A549 (cell line): ENCODE data around the gene ARID5A. TPM values are rescaled to one million over a fixed set of nuclear protein-coding genes. Genes with fewer than 3 reads are reported as not detected.

Source experiments
- ATAC-seq, 2 experiments: fragments of 200-7000 bp in 1 of 2; fragments of >200 bp in 1 of 2; cut with Nextera tagmentation in 1 of 2; cut with Tn5 transposase in 1 of 2; 3 replicates each; pipeline versions ENCODE4 v1.8.0 to v1.9.1; 2018 to 2020; ENCODE audit warnings: mild to moderate bottlenecking in 1 of 2, moderate library complexity in 1 of 2
- CTCF ChIA-PET: fragments of 300-600 bp; sonication (Branson Sonifier 250); formaldehyde crosslinking; extraction: SDS; loops from one replicate; lab custom pipeline; 2021; ENCODE audit warnings: antibody characterized with exemption, inconsistent platforms; lab: Yijun Ruan, JAX
- POLR2A ChIA-PET: fragments of 350-600 bp; formaldehyde crosslinking; extraction: SDS; loops from one replicate; lab custom pipeline; 2021; ENCODE audit warnings: antibody characterized with exemption, inconsistent platforms; lab: Yijun Ruan, JAX
- DNase-seq, 2 experiments: peaks; one replicate each; pipeline versions ENCODE4 v3.0.0 to v3.0.0-alpha.2; 2011 to 2016; ENCODE audit warnings: low read depth in 1 of 2, low spot score in 1 of 2
- FAIRE-seq: peaks from 2 replicates; lab custom pipeline; 2011; peaks lifted over from hg19 to GRCh38; lab: Jason Lieb, UNC
- H3K27ac ChIP-seq, 2 experiments: fragments of >200 bp; sonication (Bioruptor Twin); formaldehyde crosslinking; 3 replicates each; pipeline ENCODE4 v1.5.1; 2016 to 2017
- H3K4me1 ChIP-seq: fragments of >200 bp; sonication (Bioruptor Twin); formaldehyde crosslinking; 3 replicates; pipeline ENCODE4 v1.6.1; 2016
- H3K4me2 ChIP-seq: fragments of >200 bp; sonication (Bioruptor Twin); formaldehyde crosslinking; 3 replicates; pipeline ENCODE4 v1.6.1; 2016
- H3K4me3 ChIP-seq: fragments of >200 bp; sonication (Bioruptor Twin); formaldehyde crosslinking; 3 replicates; pipeline ENCODE4 v1.5.1; 2016
- H3K9me3 ChIP-seq: fragments of >200 bp; sonication (Bioruptor Twin); formaldehyde crosslinking; 3 replicates; pipeline ENCODE4 v1.6.1; 2016
- BHLHE40 ChIP-seq: IDR thresholded peaks from 2 replicates; pipeline ENCODE4 v1.6.1; 2012; ENCODE audit warnings: low read depth, low read length, inconsistent platforms
- CBX2 ChIP-seq: fragments of 200-600 bp; sonication (generic); IDR thresholded peaks from 2 replicates; pipeline ENCODE4 v1.6.1; 2016; ENCODE audit warnings: low read depth, mild to moderate bottlenecking, borderline replicate concordance
- CEBPB ChIP-seq, 2 experiments: fragments of >200 bp in 1 of 2; sonication (Bioruptor Twin) in 1 of 2; formaldehyde crosslinking in 1 of 2; IDR thresholded peaks; 2 replicates each; pipeline ENCODE4 v1.6.1; 2012 to 2016
- CHD2 ChIP-seq: fragments of 150-350 bp; IDR thresholded peaks from 2 replicates; pipeline ENCODE4 v1.6.1; 2014; ENCODE audit warnings: low read length; ENCODE audit not compliant: partially characterized antibody
- EHF ChIP-seq: fragments of 250-450 bp; sonication (Bioruptor Pico); IDR thresholded peaks from 2 replicates; pipeline ENCODE4 v1.5.0; 2020; ENCODE audit warnings: mild to moderate bottlenecking
- EP300 ChIP-seq, 2 experiments: fragments of >200 bp; sonication (Bioruptor Twin); formaldehyde crosslinking; IDR thresholded peaks; 2 replicates in 1 of 2; 3 replicates in 1 of 2; pipeline ENCODE4 v1.6.1; 2016 to 2017
- ESRRA ChIP-seq: fragments of 150-350 bp; IDR thresholded peaks from 2 replicates; pipeline ENCODE4 v1.6.1; 2014; ENCODE audit warnings: mild to moderate bottlenecking, low read length, borderline replicate concordance
- HDAC2 ChIP-seq: fragments of 200-600 bp; sonication (generic); IDR thresholded peaks from 2 replicates; pipeline ENCODE4 v1.6.1; 2016
- HOXB13 ChIP-seq: fragments of 250-450 bp; sonication (Bioruptor Pico); IDR thresholded peaks from 2 replicates; pipeline ENCODE4 v1.5.0; 2020; ENCODE audit warnings: low read depth, mild to moderate bottlenecking, moderate library complexity
- KDM5A ChIP-seq: fragments of 200-600 bp; sonication (generic); IDR thresholded peaks from 2 replicates; pipeline ENCODE4 v1.6.1; 2016; ENCODE audit warnings: antibody characterized with exemption, mild to moderate bottlenecking
- MYC ChIP-seq: IDR thresholded peaks from 2 replicates; pipeline ENCODE4 v1.6.1; 2012; ENCODE audit warnings: mild to moderate bottlenecking, inconsistent platforms, low read length, improper control_type of control experiment, borderline replicate concordance
- NPAS2 ChIP-seq: fragments of 250-450 bp; sonication (Bioruptor Pico); IDR thresholded peaks from 2 replicates; pipeline ENCODE4 v1.8.0; 2022; ENCODE audit warnings: mild to moderate bottlenecking, moderate library complexity, borderline replicate concordance
- PHF8 ChIP-seq: fragments of 200-600 bp; sonication (generic); IDR thresholded peaks from 2 replicates; pipeline ENCODE4 v1.6.1; 2016; ENCODE audit warnings: low read depth, mild to moderate bottlenecking, antibody characterized with exemption, moderate library complexity, borderline replicate concordance
- RAD21 ChIP-seq, 2 experiments: fragments of >200 bp in 1 of 2; sonication (Bioruptor Twin) in 1 of 2; formaldehyde crosslinking in 1 of 2; IDR thresholded peaks in 1 of 2; conservative IDR thresholded peaks in 1 of 2; 2 replicates in 1 of 2; 3 replicates in 1 of 2; pipeline ENCODE4 v1.6.1; 2012 to 2018; ENCODE audit warnings: inconsistent platforms in 1 of 2
- RFX5 ChIP-seq: fragments of 450-650 bp; IDR thresholded peaks from 2 replicates; pipeline ENCODE4 v1.7.1; 2014; ENCODE audit warnings: antibody characterized with exemption, mild to moderate bottlenecking, moderate library complexity
- RNF2 ChIP-seq: fragments of 200-600 bp; sonication (generic); IDR thresholded peaks from 2 replicates; pipeline ENCODE4 v1.6.1; 2016; ENCODE audit warnings: low read depth, mild to moderate bottlenecking, antibody characterized with exemption, moderate library complexity, borderline replicate concordance
- SREBF2 ChIP-seq: fragments of 450-650 bp; IDR thresholded peaks from 2 replicates; pipeline ENCODE4 v1.6.1; 2014; ENCODE audit warnings: mild to moderate bottlenecking, moderate library complexity
- ZC3H11A ChIP-seq: fragments of 450-650 bp; IDR thresholded peaks from 2 replicates; pipeline ENCODE4 v1.6.1; 2014; ENCODE audit warnings: antibody characterized with exemption, mild to moderate bottlenecking
- ZSCAN20 ChIP-seq: fragments of 250-450 bp; sonication (Bioruptor Pico); IDR thresholded peaks from 2 replicates; pipeline ENCODE4 v1.8.0; 2022; ENCODE audit warnings: mild to moderate bottlenecking, moderate library complexity
- WGBS: methylation state at CpG from one replicate; pipeline ENCODE4 v1.1.6; 2017; ENCODE audit errors: missing lambda C conversion rate; 5-methylcytosine and 5-hydroxymethylcytosine counted together
- polyA plus RNA-seq, 4 experiments: library from polyadenylated mRNA; depleted of rRNA in 3 of 4; stranded (reverse); fragments of >200 nt; fragmentation: RNase III in 1 of 4; extraction: RNeasy Plus Mini Kit Qiagen cat#74134 plus additional on column Dnase treatment in 1 of 4; gene quantifications; 2 replicates in 3 of 4; 3 replicates in 1 of 4; pipeline ENCODE4 v1.2.3, GENCODE V29; 2011 to 2017
- TF ChIP-seq, protein P1 (sequence below): fragments of 250-450 bp; sonication (Bioruptor Pico); IDR thresholded peaks from 2 replicates; pipeline ENCODE4 v1.5.0; 2021; ENCODE audit warnings: mild to moderate bottlenecking, moderate library complexity, borderline replicate concordance
- TF ChIP-seq, protein P2 (sequence below): fragments of >200 bp; sonication (Bioruptor Twin); formaldehyde crosslinking; IDR thresholded peaks from 3 replicates; pipeline ENCODE4 v1.5.1; 2016
- TF ChIP-seq, protein P3 (sequence below): fragments of >200 bp; sonication (Bioruptor Twin); formaldehyde crosslinking; IDR thresholded peaks from 2 replicates; pipeline ENCODE4 v1.6.1; 2016
- TF ChIP-seq, protein P4 (sequence below): IDR thresholded peaks from 2 replicates; pipeline ENCODE4 v1.6.1; 2012
- TF ChIP-seq, protein P5 (sequence below): fragments of >200 bp; sonication (Bioruptor Twin); formaldehyde crosslinking; IDR thresholded peaks from 3 replicates; pipeline ENCODE4 v1.6.1; 2016
- TF ChIP-seq, protein P6 (sequence below): fragments of 200-600 bp; sonication (generic); IDR thresholded peaks from 2 replicates; pipeline ENCODE4 v1.6.1; 2016; ENCODE audit warnings: antibody characterized with exemption, mild to moderate bottlenecking, moderate library complexity

ARID5A gene
- polyA plus RNA-seq, 2 of the 4 experiments (the other 2 are of a cell fraction) = 1.2 to 4.4 TPM

DNA sequence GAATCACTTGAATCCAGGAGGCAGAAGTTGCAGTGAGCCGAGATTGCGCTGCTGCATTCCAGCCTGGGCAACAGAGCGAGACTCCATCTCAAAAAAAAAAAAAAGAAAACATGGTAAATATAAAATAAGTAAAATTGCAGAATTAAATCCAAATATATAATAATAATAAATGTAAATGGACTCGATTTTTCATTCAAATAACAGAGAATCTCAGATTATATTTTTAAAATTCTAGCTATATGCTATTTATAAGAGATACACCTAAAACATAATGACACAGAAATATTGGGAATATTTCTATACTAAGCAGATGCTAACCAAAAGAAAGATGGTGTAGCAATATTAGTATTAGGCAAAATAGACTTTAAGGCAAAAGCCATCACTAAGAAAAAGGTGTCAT, 16.3 kb upstream of the ARID5A start:
- ChIA-PET POLR2A (no interaction called here), CTCF (interaction anchor here (0.7 to 7.2 kb wide), 2 partner anchors 11 to 164 kb away, joined by 3 to 51 read pairs; no protein-coding TSS in a partner anchor)
- Histone ChIP-seq H3K4me1 (no peaks in the 10 kb centered on the region), H3K27ac (no peak overlapping the region), H3K4me3 (no peak overlapping the region), H3K4me2 (no peak overlapping the region), H3K9me3 (peaks cover 30% of the 10 kb centered on the region)
- FAIRE-seq (no peak), DNase-seq (no peak), ATAC-seq (no peak)
- 65% methylated on average over 4 of the region's 4 CpGs for WGBS
- TF ChIP-seq, protein P1, sequence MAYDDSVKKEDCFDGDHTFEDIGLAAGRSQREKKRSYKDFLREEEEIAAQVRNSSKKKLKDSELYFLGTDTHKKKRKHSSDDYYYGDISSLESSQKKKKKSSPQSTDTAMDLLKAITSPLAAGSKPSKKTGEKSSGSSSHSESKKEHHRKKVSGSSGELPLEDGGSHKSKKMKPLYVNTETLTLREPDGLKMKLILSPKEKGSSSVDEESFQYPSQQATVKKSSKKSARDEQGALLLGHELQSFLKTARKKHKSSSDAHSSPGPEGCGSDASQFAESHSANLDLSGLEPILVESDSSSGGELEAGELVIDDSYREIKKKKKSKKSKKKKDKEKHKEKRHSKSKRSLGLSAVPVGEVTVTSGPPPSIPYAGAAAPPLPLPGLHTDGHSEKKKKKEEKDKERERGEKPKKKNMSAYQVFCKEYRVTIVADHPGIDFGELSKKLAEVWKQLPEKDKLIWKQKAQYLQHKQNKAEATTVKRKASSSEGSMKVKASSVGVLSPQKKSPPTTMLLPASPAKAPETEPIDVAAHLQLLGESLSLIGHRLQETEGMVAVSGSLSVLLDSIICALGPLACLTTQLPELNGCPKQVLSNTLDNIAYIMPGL = no peak
- TF ChIP-seq, protein P2, sequence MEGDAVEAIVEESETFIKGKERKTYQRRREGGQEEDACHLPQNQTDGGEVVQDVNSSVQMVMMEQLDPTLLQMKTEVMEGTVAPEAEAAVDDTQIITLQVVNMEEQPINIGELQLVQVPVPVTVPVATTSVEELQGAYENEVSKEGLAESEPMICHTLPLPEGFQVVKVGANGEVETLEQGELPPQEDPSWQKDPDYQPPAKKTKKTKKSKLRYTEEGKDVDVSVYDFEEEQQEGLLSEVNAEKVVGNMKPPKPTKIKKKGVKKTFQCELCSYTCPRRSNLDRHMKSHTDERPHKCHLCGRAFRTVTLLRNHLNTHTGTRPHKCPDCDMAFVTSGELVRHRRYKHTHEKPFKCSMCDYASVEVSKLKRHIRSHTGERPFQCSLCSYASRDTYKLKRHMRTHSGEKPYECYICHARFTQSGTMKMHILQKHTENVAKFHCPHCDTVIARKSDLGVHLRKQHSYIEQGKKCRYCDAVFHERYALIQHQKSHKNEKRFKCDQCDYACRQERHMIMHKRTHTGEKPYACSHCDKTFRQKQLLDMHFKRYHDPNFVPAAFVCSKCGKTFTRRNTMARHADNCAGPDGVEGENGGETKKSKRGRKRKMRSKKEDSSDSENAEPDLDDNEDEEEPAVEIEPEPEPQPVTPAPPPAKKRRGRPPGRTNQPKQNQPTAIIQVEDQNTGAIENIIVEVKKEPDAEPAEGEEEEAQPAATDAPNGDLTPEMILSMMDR = no peak
- no peak for TF ChIP-seq BHLHE40
- TF ChIP-seq, protein P3, sequence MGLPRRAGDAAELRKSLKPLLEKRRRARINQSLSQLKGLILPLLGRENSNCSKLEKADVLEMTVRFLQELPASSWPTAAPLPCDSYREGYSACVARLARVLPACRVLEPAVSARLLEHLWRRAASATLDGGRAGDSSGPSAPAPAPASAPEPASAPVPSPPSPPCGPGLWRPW = no peak
- TF ChIP-seq RAD21 (conservative IDR thresholded peaks at IDR 0.05 in 1 of 2, IDR thresholded peaks at IDR 0.05 in 1 of 2) = no peak
- TF ChIP-seq PHF8 = no peak
- TF ChIP-seq RFX5 = no peak
- no peak for TF ChIP-seq EHF (CRISPR knock-in tag)
- TF ChIP-seq, protein P4, sequence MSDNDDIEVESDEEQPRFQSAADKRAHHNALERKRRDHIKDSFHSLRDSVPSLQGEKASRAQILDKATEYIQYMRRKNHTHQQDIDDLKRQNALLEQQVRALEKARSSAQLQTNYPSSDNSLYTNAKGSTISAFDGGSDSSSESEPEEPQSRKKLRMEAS = no peak
- no peak for TF ChIP-seq MYC
- no peak for TF ChIP-seq CBX2

DNA sequence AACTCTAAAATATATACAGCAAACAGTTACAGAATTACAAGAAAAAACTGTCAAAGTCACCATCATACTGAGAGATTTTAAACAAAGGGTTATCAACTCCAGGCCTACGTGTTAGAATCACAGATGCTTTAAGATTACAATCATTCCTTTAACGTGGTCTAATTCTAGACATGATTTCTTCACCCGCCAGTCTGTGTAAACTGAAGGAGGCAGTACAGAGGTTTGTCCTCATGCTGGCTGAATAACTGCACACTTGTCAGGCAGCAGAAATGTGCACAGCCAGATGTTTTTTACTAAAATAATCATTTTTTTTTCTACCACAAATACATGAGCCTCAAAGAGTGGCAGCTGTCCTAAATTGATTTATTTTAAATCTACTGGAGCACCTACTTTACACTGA, 15.9 kb upstream of the ARID5A start:
- 55% methylated on average over 3 of the region's 3 CpGs for WGBS
- CTCF ChIA-PET = interaction anchor here (0.7 to 7.2 kb wide), 2 partner anchors 11 to 164 kb away, joined by 3 to 51 read pairs; no protein-coding TSS in a partner anchor
- no peak overlapping the region for H3K27ac ChIP-seq
- FAIRE-seq = no peak
- H3K9me3 ChIP-seq = peaks cover 30% of the 10 kb centered on the region
- no peak for ATAC-seq
- no peaks in the 10 kb centered on the region for H3K4me1 ChIP-seq
- no peak for DNase-seq
- no peak overlapping the region for H3K4me2 ChIP-seq
- no peak overlapping the region for H3K4me3 ChIP-seq
- POLR2A ChIA-PET = no interaction called here
- TF ChIP-seq ZC3H11A = no peak
- no peak for TF ChIP-seq ESRRA
- no peak for TF ChIP-seq SREBF2
- TF ChIP-seq, protein P5, sequence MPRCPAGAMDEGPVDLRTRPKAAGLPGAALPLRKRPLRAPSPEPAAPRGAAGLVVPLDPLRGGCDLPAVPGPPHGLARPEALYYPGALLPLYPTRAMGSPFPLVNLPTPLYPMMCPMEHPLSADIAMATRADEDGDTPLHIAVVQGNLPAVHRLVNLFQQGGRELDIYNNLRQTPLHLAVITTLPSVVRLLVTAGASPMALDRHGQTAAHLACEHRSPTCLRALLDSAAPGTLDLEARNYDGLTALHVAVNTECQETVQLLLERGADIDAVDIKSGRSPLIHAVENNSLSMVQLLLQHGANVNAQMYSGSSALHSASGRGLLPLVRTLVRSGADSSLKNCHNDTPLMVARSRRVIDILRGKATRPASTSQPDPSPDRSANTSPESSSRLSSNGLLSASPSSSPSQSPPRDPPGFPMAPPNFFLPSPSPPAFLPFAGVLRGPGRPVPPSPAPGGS = no peak
- TF ChIP-seq, protein P2 = no peak
- TF ChIP-seq EP300 (IDR thresholded peaks at IDR 0.05) = no peak
- no peak for TF ChIP-seq RNF2
- no peak for TF ChIP-seq HDAC2
- TF ChIP-seq CBX2 = no peak
- TF ChIP-seq MYC = no peak
- TF ChIP-seq NPAS2 (CRISPR knock-in tag) = no peak
- TF ChIP-seq CEBPB (IDR thresholded peaks at IDR 0.05) = no peak
- TF ChIP-seq KDM5A = no peak
- no peak for TF ChIP-seq ZSCAN20 (CRISPR knock-in tag)
- TF ChIP-seq BHLHE40 = no peak
- no peak for TF ChIP-seq HOXB13 (CRISPR knock-in tag)
- TF ChIP-seq, protein P6, sequence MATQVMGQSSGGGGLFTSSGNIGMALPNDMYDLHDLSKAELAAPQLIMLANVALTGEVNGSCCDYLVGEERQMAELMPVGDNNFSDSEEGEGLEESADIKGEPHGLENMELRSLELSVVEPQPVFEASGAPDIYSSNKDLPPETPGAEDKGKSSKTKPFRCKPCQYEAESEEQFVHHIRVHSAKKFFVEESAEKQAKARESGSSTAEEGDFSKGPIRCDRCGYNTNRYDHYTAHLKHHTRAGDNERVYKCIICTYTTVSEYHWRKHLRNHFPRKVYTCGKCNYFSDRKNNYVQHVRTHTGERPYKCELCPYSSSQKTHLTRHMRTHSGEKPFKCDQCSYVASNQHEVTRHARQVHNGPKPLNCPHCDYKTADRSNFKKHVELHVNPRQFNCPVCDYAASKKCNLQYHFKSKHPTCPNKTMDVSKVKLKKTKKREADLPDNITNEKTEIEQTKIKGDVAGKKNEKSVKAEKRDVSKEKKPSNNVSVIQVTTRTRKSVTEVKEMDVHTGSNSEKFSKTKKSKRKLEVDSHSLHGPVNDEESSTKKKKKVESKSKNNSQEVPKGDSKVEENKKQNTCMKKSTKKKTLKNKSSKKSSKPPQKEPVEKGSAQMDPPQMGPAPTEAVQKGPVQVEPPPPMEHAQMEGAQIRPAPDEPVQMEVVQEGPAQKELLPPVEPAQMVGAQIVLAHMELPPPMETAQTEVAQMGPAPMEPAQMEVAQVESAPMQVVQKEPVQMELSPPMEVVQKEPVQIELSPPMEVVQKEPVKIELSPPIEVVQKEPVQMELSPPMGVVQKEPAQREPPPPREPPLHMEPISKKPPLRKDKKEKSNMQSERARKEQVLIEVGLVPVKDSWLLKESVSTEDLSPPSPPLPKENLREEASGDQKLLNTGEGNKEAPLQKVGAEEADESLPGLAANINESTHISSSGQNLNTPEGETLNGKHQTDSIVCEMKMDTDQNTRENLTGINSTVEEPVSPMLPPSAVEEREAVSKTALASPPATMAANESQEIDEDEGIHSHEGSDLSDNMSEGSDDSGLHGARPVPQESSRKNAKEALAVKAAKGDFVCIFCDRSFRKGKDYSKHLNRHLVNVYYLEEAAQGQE = no peak
- TF ChIP-seq CHD2 = no peak
